ENCODE results near the gene TSPEAR. TPM values are rescaled to one million over a fixed set of nuclear protein-coding genes. Genes with fewer than 3 reads are reported as not detected.

The TSPEAR gene
- total RNA-seq, 4 donors from 2014 or later, result not detected

DNA sequence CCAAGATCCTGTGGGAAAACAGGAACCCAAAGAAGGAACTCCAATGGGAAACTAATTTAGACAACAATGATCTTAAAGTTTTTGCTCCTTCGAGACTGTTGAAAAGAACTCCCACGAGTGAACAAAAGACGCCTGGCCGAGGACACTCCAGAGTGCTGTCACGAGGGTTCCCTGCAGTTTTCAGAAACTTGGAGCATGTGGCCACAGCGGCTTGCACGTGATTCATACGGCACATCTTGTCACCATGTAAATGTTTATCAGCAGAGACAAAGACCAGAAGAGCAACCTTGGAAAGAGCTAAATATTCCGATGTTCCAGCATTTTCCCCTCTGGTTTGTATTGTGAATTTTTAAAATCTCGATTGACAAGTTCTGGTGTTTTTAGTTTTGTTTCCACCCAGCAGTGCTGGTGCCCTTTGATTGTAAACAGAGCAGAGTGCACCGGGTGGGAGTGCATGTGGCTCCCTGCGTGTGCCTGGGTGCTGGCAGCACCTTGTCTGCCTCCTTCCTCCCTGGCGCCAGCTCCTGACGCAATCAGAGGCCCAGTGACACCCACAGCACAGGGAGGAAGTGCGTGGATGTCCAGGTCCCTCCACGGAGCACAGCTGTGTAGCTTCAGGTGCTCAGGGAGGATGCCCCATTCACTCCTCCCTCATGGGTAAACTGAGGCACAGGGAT, 233.1 kb downstream of the TSPEAR start:
- TF ChIP-seq, protein P1, sequence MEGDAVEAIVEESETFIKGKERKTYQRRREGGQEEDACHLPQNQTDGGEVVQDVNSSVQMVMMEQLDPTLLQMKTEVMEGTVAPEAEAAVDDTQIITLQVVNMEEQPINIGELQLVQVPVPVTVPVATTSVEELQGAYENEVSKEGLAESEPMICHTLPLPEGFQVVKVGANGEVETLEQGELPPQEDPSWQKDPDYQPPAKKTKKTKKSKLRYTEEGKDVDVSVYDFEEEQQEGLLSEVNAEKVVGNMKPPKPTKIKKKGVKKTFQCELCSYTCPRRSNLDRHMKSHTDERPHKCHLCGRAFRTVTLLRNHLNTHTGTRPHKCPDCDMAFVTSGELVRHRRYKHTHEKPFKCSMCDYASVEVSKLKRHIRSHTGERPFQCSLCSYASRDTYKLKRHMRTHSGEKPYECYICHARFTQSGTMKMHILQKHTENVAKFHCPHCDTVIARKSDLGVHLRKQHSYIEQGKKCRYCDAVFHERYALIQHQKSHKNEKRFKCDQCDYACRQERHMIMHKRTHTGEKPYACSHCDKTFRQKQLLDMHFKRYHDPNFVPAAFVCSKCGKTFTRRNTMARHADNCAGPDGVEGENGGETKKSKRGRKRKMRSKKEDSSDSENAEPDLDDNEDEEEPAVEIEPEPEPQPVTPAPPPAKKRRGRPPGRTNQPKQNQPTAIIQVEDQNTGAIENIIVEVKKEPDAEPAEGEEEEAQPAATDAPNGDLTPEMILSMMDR (IDR thresholded peaks at IDR 0.05), result no peak
- TF ChIP-seq POLR2A (IDR thresholded peaks at IDR 0.05) (no peak), POLR2AphosphoS5 (IDR thresholded peaks at IDR 0.05) (no peak), EP300 (IDR thresholded peaks at IDR 0.05; ENCODE audit: low read depth) (no peak)
- no peak overlapping the region for H3K4me3 ChIP-seq
- peak overlapping the region in 1 of 4 donors; percentile 67 for H3K27ac ChIP-seq
- H3K27me3 ChIP-seq, result peaks cover 3% of the 10 kb centered on the region
- in situ Hi-C loops (cut with MboI; ENCODE audit: low pct_ligation_motif_present in 1 of 4, low pct_unique_long_range_greater_than_20kb in 1 of 4, low sequenced_read_pairs in 3 of 4), result no loop called here
- no peaks in the 10 kb centered on the region for H3K4me1 ChIP-seq
- no peak for DNase-seq
- 72 to 74% methylated on average over 9 to 16 of the region's 16 CpGs for WGBS, 2 donors (ENCODE audit: low coverage in 1 of 2)
- intact Hi-C loops (cut with DNase I; ENCODE audit: low total_unique reads), result no loop called here
- no peaks in the 10 kb centered on the region for H3K9me3 ChIP-seq
- H3K36me3 ChIP-seq, result no peaks in the 10 kb centered on the region

DNA sequence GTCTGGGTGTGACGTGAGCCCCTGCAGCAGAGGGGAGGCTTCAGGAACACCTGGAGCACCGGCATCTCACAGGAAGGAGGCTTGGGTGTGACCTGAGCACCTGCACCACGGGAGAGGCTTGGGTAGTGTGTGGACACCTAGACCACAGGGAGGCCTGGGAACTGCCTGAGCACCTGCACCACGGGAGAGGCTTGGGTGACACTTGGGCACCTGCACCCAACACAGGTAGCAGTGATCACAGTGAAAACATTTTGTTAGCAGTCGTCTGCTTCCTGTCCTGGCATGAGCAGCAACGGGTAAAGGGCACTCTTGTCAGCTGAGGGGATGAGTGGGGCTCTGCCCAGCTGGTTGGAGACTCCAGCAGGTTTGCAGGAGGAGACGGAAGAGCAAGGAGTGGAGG, 233.7 kb downstream of the TSPEAR start:
- no peak overlapping the region for H3K4me3 ChIP-seq
- in situ Hi-C loops (cut with MboI; ENCODE audit: low pct_ligation_motif_present in 1 of 4, low pct_unique_long_range_greater_than_20kb in 1 of 4, low sequenced_read_pairs in 3 of 4) (no loop called here), intact Hi-C loops (cut with DNase I; ENCODE audit: low total_unique reads) (no loop called here)
- no peaks in the 10 kb centered on the region for H3K9me3 ChIP-seq
- WGBS, 2 donors (ENCODE audit: low coverage in 1 of 2), result 53 to 80% methylated on average over 1 to 7 of the region's 7 CpGs
- no peak for DNase-seq
- H3K27me3 ChIP-seq, result peaks cover 3% of the 10 kb centered on the region
- no peaks in the 10 kb centered on the region for H3K36me3 ChIP-seq
- H3K4me1 ChIP-seq, result no peaks in the 10 kb centered on the region
- H3K27ac ChIP-seq, result peak overlapping the region in 1 of 4 donors; percentile 67
- TF ChIP-seq, protein P1 (IDR thresholded peaks at IDR 0.05), result no peak

DNA sequence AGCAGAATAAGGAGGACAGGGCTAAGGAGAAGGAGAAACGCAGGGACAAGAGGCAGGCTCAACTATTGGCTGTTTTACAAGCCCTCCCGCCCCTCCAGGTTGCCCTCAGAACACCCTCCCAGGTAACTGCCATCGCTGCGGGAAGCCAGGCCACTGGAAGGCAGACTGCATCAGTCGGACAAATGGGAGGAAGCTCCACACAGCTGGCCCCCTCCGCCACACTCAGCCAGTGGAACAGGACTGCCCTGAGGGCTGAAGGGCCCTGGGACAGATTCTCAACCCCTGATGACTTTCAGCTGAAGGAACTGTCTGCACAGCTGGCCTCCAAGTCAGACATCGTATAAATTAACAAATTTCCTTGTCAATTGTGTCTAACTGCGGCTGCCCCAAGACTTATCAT, 234.2 kb downstream of the TSPEAR start:
- no peaks in the 10 kb centered on the region for H3K27me3 ChIP-seq
- no peaks in the 10 kb centered on the region for H3K9me3 ChIP-seq
- peak overlapping the region in 1 of 4 donors; percentile 67 for H3K27ac ChIP-seq
- H3K4me3 ChIP-seq, result no peak overlapping the region
- TF ChIP-seq EP300 (IDR thresholded peaks at IDR 0.05; ENCODE audit: low read depth), result no peak
- TF ChIP-seq POLR2A (IDR thresholded peaks at IDR 0.05), result no peak
- TF ChIP-seq POLR2AphosphoS5 (IDR thresholded peaks at IDR 0.05), result no peak
- TF ChIP-seq, protein P1 (IDR thresholded peaks at IDR 0.05), result no peak
- no peaks in the 10 kb centered on the region for H3K36me3 ChIP-seq
- 67 to 76% methylated on average over 3 to 8 of the region's 8 CpGs for WGBS, 2 donors (ENCODE audit: low coverage in 1 of 2)
- in situ Hi-C loops (cut with MboI; ENCODE audit: low pct_ligation_motif_present in 1 of 4, low pct_unique_long_range_greater_than_20kb in 1 of 4, low sequenced_read_pairs in 3 of 4), result no loop called here
- H3K4me1 ChIP-seq, result no peaks in the 10 kb centered on the region
- intact Hi-C loops (cut with DNase I; ENCODE audit: low total_unique reads), result no loop called here
- no peak for DNase-seq

DNA sequence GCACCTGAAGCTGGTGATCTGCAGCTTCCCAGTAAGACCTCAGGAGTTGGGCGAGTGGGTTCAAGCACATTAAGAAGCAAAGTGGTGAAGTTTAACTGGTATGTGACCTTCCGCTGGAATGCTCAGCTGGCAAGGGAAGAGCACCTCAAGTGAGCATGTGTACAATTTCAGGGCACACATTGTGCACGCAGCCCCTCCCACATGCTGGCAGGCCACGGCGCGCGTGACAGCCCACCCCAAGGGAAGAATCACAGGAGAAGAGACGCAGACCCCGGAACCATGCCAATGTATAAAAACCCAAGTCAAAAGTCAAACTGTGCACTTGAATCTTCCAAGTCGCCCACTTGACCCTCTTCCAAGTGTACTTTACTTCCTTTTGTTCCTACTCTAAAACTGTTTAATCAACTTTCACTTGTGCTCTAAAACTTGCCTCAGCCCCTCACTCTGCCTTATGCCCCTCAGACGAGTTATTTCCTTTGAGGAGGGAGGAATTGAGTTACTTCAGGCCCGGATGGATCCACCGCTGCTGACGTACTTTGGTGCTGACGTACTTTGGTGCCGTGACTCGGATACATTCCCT, 236.0 kb downstream of the TSPEAR start:
- Histone ChIP-seq H3K4me1 (no peaks in the 10 kb centered on the region), H3K27ac (no peak overlapping the region), H3K27me3 (no peaks in the 10 kb centered on the region), H3K4me3 (no peak overlapping the region), H3K36me3 (no peaks in the 10 kb centered on the region), H3K9me3 (no peaks in the 10 kb centered on the region)
- no peak for TF ChIP-seq POLR2A (IDR thresholded peaks at IDR 0.05)
- TF ChIP-seq POLR2AphosphoS5 (IDR thresholded peaks at IDR 0.05), result no peak
- TF ChIP-seq, protein P1 (IDR thresholded peaks at IDR 0.05), result no peak
- no peak for TF ChIP-seq EP300 (IDR thresholded peaks at IDR 0.05; ENCODE audit: low read depth)
- 81% methylated on average over 17 of the region's 17 CpGs; no CpG with 5 or more reads in 1 of the 2 donors for WGBS, 2 donors (ENCODE audit: low coverage in 1 of 2)
- in situ Hi-C loops (cut with MboI; ENCODE audit: low pct_ligation_motif_present in 1 of 4, low pct_unique_long_range_greater_than_20kb in 1 of 4, low sequenced_read_pairs in 3 of 4), result no loop called here
- DNase-seq, result no peak
- intact Hi-C loops (cut with DNase I; ENCODE audit: low total_unique reads), result no loop called here
